ENCODE data around the gene OSBPL2.
A peak's percentile ranks its signal among the peaks of the same experiment; 100 is the strongest.

OSBPL2 gene

GRCh38 chr20:62235001-62235776 is 3.1 kb upstream of the OSBPL2 start:
- Mint-ChIP-seq H3K9me3 (no peaks in the 10 kb centered on the region), H3K36me3 (ENCODE audit: low read depth) (no peaks in the 10 kb centered on the region), H3K27ac (no peak overlapping the region), H3K4me3 (peak overlapping the region in 1 of 3 experiments; percentile 14), H3K27me3 (ENCODE audit: low read depth) (peaks cover 14% of the 10 kb centered on the region), H3K4me1 (peaks cover 12% of the 10 kb centered on the region)
- TF ChIP-seq CTCF (IDR thresholded peaks at IDR 0.05; ENCODE audit: unreplicated experiment in 3 of 3), result no peak

- no peak for TF ChIP-seq CTCF (IDR thresholded peaks at IDR 0.05; ENCODE audit: unreplicated experiment in 3 of 3)
- no peak overlapping the region for H3K4me3 Mint-ChIP-seq
- no peaks in the 10 kb centered on the region for H3K9me3 Mint-ChIP-seq
- H3K36me3 Mint-ChIP-seq (ENCODE audit: low read depth), result no peaks in the 10 kb centered on the region
- peaks cover 14% of the 10 kb centered on the region for H3K27me3 Mint-ChIP-seq (ENCODE audit: low read depth)
- peaks cover 12% of the 10 kb centered on the region for H3K4me1 Mint-ChIP-seq
- H3K27ac Mint-ChIP-seq, result no peak overlapping the region
These were observed 2.6 kb upstream of the OSBPL2 start for GRCh38 chr20:62235777-62236157.

- Mint-ChIP-seq H3K27ac (no peak overlapping the region), H3K4me3 (no peak overlapping the region), H3K4me1 (peaks cover 12% of the 10 kb centered on the region), H3K36me3 (ENCODE audit: low read depth) (no peaks in the 10 kb centered on the region), H3K9me3 (no peaks in the 10 kb centered on the region), H3K27me3 (ENCODE audit: low read depth) (peaks cover 14% of the 10 kb centered on the region)
- TF ChIP-seq CTCF (IDR thresholded peaks at IDR 0.05; ENCODE audit: unreplicated experiment in 3 of 3), result no peak
These were observed 2.1 kb upstream of the OSBPL2 start for GRCh38 chr20:62236200-62236599.

- peaks cover 14% of the 10 kb centered on the region for H3K27me3 Mint-ChIP-seq (ENCODE audit: low read depth)
- H3K27ac Mint-ChIP-seq, result no peak overlapping the region
- H3K9me3 Mint-ChIP-seq, result no peaks in the 10 kb centered on the region
- H3K36me3 Mint-ChIP-seq (ENCODE audit: low read depth), result no peaks in the 10 kb centered on the region
- no peak overlapping the region for H3K4me3 Mint-ChIP-seq
- no peak for TF ChIP-seq CTCF (IDR thresholded peaks at IDR 0.05; ENCODE audit: unreplicated experiment in 3 of 3)
- peaks cover 12% of the 10 kb centered on the region for H3K4me1 Mint-ChIP-seq
These were observed 1.4 kb upstream of the OSBPL2 start for GRCh38 chr20:62236766-62237513.

- H3K36me3 Mint-ChIP-seq (ENCODE audit: low read depth), result no peaks in the 10 kb centered on the region
- no peak for TF ChIP-seq CTCF (IDR thresholded peaks at IDR 0.05; ENCODE audit: unreplicated experiment in 3 of 3)
- H3K4me1 Mint-ChIP-seq, result peaks cover 12% of the 10 kb centered on the region
- no peaks in the 10 kb centered on the region for H3K9me3 Mint-ChIP-seq
- peak overlapping the region in 1 of 3 experiments; percentile 30 for H3K27ac Mint-ChIP-seq
- peaks cover 11% of the 10 kb centered on the region for H3K27me3 Mint-ChIP-seq (ENCODE audit: low read depth)
- H3K4me3 Mint-ChIP-seq, result peak overlapping the region; percentile 83 to 88 (median 87)
These were observed 864 bp upstream of the OSBPL2 start for GRCh38 chr20:62237514-62237800.

All from nephron (organoid).